Activated naive CD4-positive, alpha-beta T cell treated with anti-CD3 and anti-CD28 coated beads, Interleukin-2, amount 50 U/mL, for 16 hours (primary cell): ENCODE measurements around the gene EEF1AKMT1.
"Not testable (repeated sequence)": the region's sequence is repeated elsewhere in the genome, so short reads cannot be mapped to it uniquely, and the experiment has no call there.

Source experiments
- DNase-seq: peaks from one replicate; pipeline ENCODE4 v3.0.0-alpha.2; 2020

EEF1AKMT1 gene

GRCh38 chr13:20689291-20689690, 84.5 kb downstream of the EEF1AKMT1 start:
- no peak for DNase-seq

DNA sequence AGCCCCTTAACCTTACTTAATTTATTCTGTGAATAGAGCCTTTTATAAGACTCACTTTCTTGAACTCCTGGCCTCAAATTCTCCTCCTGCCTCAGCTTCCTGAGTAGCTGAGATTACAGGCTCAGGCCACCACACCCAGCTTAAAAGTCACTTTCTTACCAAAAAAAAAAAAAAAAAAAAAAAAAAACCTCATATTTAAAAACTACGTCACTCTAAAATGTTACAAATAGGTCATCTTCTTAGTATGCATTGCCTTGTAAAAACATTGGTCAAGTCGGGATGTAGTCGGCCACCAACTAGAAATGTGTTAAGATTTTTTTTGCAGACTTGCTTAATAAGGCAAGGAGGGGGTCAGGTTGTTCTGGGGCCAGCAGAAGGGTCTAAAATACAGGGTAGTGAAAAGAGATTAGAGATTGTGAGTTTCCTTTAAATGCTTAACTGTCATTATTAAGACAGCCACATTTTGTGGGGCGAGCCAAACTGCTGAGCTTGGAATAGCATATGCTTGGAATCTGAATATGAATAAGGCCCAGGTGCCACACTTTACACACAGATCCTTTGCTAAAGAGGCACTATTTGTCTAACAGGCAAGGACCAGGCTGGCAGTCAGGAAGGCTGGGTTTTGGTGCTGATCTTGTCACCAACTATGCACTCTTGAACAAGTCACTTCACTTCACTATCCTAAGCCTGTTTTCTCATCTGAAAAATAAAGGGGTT, 86.7 kb downstream of the EEF1AKMT1 start:
- no peak for DNase-seq

DNA sequence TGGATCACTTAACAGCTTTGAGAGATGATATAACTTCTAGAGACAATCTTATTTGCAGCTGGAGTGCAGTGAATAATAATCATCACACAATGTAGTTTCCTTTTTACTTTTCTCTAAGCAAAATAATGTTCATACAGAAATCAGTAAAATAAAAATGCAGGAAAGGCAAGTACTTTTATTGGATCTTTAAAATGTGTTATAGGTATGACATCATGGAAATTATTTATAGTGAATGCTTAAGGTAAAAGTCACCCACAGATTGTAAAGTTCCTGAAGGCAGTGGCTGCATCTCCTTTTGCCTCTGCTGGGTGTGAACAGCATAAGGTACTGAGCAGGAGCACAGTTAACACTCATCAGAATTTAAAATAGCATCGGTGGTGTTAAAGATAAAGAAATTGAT, 87.6 kb downstream of the EEF1AKMT1 start:
- DNase-seq, result no peak

GRCh38 chr13:20685092-20685491, 88.7 kb downstream of the EEF1AKMT1 start:
- no peak for DNase-seq

DNA sequence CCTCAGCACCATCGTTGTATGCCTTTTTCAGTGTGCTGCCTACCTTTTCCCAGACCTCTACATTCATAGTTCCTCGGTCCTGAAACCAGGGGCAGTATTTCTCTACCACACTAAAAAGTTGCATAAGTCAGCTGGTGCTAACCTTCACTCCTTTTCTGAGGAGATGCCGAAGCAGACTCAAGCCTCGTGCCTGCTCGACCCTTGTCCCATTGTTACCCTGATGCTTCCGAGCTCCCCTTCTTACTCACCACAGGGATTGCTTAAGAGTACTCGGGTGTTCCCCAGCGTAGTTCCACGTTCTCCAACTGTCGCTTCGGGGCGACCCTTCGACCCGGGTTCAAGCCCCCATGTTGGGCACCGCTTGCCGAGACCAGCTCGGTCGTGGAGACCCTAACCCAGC, 89.2 kb downstream of the EEF1AKMT1 start:
- DNase-seq, result no peak

- no peak for DNase-seq
Observed at GRCh38 chr13:20684041-20684440, 89.7 kb downstream of the EEF1AKMT1 start.

DNA sequence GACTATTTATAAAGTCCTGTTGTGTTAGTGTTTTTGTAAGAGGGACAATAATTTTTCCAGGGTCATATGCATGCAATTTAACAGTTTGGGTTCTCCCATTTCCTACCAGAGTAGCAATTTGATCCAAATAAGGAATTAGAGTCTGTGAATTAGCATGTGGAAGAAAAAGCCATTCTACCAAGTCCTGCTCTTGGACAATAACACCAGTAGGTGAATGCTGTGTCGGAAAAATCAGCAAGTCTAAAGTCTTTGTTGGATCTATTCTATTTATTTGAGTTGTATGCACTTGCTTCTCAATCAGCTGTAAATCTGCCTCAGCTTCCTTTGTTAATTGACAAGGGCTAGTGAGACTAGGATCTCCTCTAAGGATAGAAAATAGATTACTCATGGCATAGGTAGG, 91.7 kb downstream of the EEF1AKMT1 start:
- no peak for DNase-seq

- not testable (repeated sequence) for DNase-seq
Observed at GRCh38 chr13:20681481-20681880, 92.3 kb downstream of the EEF1AKMT1 start.

GRCh38 chr13:20680416-20681080, 93.2 kb downstream of the EEF1AKMT1 start:
- DNase-seq, result no peak

GRCh38 chr13:20679879-20680278, 93.9 kb downstream of the EEF1AKMT1 start:
- no peak for DNase-seq
